ENCODE measurements around the gene UBQLN4. TPM values are rescaled to one million over a fixed set of nuclear protein-coding genes. Genes with fewer than 3 reads are reported as not detected.

UBQLN4 gene
- total and polyA plus RNA-seq, 9 of the 15 experiments (the other 6 are each of a cell fraction or from before 2014, with no cell fraction given): 13.5 to 65.5 (median 37.0) TPM

DNA sequence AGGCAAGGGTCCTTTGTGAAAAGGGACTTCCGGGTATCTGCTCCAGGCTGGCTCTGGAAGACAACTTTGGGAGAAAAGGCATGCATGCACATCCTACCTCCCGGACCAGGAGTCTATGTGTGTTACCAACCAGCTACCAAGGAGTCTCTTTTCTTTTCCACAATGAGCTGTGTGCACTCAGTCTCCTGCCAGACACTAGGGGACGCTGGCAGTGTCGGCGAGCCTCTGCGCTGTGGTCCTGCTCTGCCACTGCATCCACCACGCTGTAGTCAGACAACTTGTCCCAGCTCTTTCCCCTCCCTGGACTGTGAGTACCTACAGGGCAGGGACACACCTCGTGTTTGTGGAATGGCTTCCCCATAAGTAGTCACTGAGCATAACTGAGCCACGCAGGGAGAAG, 27.7 kb downstream of the UBQLN4 start (continued):
- TF ChIP-seq ZBTB1 (CRISPR knock-in tag; IDR thresholded peaks at IDR 0.05; ENCODE audit: borderline replicate concordance, low read depth) (no peak), MYBL2 (IDR thresholded peaks at IDR 0.05; ENCODE audit: low read depth) (no peak), MYBL2 (CRISPR knock-in tag; IDR thresholded peaks at IDR 0.05; ENCODE audit: borderline replicate concordance) (no peak), ZNF212 (CRISPR knock-in tag; IDR thresholded peaks at IDR 0.05) (no peak), TAF9B (IDR thresholded peaks at IDR 0.05; ENCODE audit: partially characterized antibody) (no peak), ZMIZ1 (IDR thresholded peaks at IDR 0.05; ENCODE audit: low read depth in 2 of 2, low read length in 2 of 2) (no peak), SRSF3 (IDR thresholded peaks at IDR 0.05; ENCODE audit: insufficient read depth, low read length) (no peak), ZNF584 (CRISPR knock-in tag; IDR thresholded peaks at IDR 0.05; ENCODE audit: low read depth) (no peak), ZNF655 (CRISPR knock-in tag; IDR thresholded peaks at IDR 0.05) (no peak), NFATC3 (IDR thresholded peaks at IDR 0.05) (no peak)
- TF ChIP-seq, protein P1, sequence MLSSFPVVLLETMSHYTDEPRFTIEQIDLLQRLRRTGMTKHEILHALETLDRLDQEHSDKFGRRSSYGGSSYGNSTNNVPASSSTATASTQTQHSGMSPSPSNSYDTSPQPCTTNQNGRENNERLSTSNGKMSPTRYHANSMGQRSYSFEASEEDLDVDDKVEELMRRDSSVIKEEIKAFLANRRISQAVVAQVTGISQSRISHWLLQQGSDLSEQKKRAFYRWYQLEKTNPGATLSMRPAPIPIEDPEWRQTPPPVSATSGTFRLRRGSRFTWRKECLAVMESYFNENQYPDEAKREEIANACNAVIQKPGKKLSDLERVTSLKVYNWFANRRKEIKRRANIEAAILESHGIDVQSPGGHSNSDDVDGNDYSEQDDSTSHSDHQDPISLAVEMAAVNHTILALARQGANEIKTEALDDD (IDR thresholded peaks at IDR 0.05): no peak
